OCI-M2 (cell line): Measurements from ENCODE around the gene STMND1.
"Not testable (repeated sequence)": the region's sequence is repeated elsewhere in the genome, so short reads cannot be mapped to it uniquely, and the experiment has no call there.

Experiments
- DNase-seq: peaks from one replicate; lab custom pipeline; 2025; ENCODE audit not compliant: unreplicated experiment; lab: John Stamatoyannopoulos, UW

Gene STMND1

GRCh38 chr6:17101422-17102257, at the start of gene STMND1:
TSS of gene STMND1 (plus strand) at chr6:17102050. CDS start at chr6:17102258, 208 bp downstream.
- no peak for DNase-seq

- DNase-seq, result no peak
Measured at GRCh38 chr6:17054647-17055046, 47.2 kb upstream of the STMND1 start.

GRCh38 chr6:17057322-17057721, 44.5 kb upstream of the STMND1 start:
- DNase-seq, result no peak

- DNase-seq, result no peak
Measured at GRCh38 chr6:17058550-17058949, 43.3 kb upstream of the STMND1 start.

GRCh38 chr6:17059022-17059421, 42.8 kb upstream of the STMND1 start:
- no peak for DNase-seq

GRCh38 chr6:17059850-17060249, 42.0 kb upstream of the STMND1 start:
- DNase-seq, result no peak

GRCh38 chr6:17061097-17061496, 40.8 kb upstream of the STMND1 start:
- DNase-seq, result no peak

GRCh38 chr6:17062871-17063440, 38.9 kb upstream of the STMND1 start:
- no peak for DNase-seq

GRCh38 chr6:17064975-17065374, 36.9 kb upstream of the STMND1 start:
- no peak for DNase-seq

GRCh38 chr6:17066610-17067009, 35.2 kb upstream of the STMND1 start:
- DNase-seq, result no peak

- not testable (repeated sequence) for DNase-seq
Measured at GRCh38 chr6:17068972-17069371, 32.9 kb upstream of the STMND1 start.

GRCh38 chr6:17070400-17070799, 31.4 kb upstream of the STMND1 start:
- not testable (repeated sequence) for DNase-seq

- not testable (repeated sequence) for DNase-seq
Measured at GRCh38 chr6:17073596-17073995, 28.3 kb upstream of the STMND1 start.

GRCh38 chr6:17081273-17081672, 20.6 kb upstream of the STMND1 start:
- DNase-seq, result no peak

GRCh38 chr6:17081860-17082508, 19.9 kb upstream of the STMND1 start:
- DNase-seq, result no peak

GRCh38 chr6:17083397-17083796, 18.5 kb upstream of the STMND1 start:
- DNase-seq, result no peak

GRCh38 chr6:17086469-17086868, 15.4 kb upstream of the STMND1 start:
- peak; percentile 8 for DNase-seq

- no peak for DNase-seq
Measured at GRCh38 chr6:17088091-17088611, 13.7 kb upstream of the STMND1 start.

- DNase-seq, result no peak
Measured at GRCh38 chr6:17091122-17091521, 10.7 kb upstream of the STMND1 start.

GRCh38 chr6:17093686-17094085, 8.2 kb upstream of the STMND1 start:
- no peak for DNase-seq

- no peak for DNase-seq
Measured at GRCh38 chr6:17096096-17096495, 5.8 kb upstream of the STMND1 start.

- DNase-seq, result no peak
Measured at GRCh38 chr6:17096652-17097051, 5.2 kb upstream of the STMND1 start.
